ENCODE measurements around the gene KNL1. TPM values are rescaled to one million over a fixed set of nuclear protein-coding genes. Genes with fewer than 3 reads are reported as not detected.
"Not testable (repeated sequence)": the region's sequence is repeated elsewhere in the genome, so short reads cannot be mapped to it uniquely, and the experiment has no call there.

The KNL1 gene
- total RNA-seq, 1 donor from 2014 or later: 7.5 TPM

DNA sequence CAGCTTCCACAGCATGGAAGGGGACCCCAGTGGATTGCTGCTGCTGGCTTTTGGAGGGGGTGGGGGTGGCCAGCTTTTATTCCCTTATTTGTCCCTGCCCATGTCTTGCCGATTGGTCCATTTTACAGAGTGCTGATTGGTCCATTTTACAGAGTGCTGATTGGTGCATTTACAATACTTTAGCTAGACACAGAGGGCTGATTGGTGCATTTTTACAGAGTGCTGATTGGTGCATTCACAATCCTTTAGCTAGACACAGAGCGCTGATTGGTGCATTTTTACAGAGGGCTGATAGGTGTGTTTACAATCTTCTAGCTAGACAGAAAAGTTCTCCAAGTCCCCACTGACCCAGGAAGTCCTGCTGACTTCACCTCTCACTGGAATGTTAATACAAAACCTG is 12.3 kb upstream of the KNL1 start:
- DNase-seq: not testable (repeated sequence)

DNA sequence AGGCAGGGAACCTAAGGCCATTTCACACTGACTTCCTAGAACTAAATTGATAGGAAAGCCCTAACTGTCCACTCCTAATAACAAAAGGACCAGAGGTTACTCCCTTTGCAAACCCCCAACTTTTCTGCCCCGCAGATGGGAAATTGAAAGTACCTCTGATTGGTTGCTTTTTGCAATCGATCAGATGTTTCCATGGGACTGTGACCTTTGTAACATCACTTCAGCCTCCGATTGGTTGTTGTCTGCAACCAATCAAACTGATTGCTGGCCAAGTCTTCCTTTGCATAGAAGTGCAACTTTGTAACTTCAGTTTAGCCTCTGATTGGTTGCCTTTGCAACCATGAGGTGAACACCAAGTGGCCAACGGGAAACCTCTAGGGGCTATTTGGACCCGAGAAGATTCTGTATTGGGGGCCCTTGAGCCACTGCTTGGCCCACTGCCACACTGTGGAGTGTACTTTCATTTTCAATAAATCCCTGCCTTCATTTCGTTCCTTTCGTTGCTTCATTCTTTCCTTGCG is 11.3 kb upstream of the KNL1 start:
- DNase-seq: peak; percentile 22

DNA sequence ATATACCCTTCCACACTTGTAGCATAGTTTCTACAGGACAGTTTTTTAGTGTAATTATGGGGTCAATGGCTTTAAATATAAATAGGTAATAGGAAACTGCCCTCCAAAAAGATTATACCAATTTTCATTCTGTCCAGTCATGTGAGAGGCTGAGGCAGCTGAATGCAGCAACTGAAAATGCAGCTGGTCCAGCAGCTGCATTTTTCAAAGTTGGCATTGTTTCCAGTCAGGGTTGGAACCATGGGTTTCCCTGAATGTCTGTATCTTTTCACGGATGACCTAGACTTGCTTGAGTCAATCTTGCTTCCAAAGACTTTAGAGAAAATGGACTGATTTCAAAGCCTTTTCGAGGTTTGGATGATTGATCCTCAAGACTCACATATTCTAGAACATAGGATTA is 9.9 kb upstream of the KNL1 start:
- no peak for DNase-seq

DNA sequence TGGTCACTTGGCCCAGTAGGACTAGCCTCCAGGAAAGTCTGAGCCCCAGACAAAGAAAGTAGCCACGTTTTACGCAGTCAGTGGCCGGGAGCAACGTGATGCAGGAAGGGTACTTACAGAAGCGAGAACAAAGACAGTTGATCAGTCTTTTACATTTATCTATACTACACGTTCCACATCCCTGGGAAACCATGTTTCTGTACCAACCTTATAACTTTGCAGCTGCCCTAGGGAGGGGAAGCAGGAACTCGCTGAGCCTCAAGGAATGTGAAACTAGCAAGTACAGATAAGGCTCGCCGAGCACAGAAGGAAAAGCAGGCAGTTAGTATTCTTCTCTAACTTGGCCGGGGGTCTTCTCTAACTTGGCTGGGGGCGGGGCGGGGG is 3.4 kb upstream of the KNL1 start:
- no peak for DNase-seq

DNA sequence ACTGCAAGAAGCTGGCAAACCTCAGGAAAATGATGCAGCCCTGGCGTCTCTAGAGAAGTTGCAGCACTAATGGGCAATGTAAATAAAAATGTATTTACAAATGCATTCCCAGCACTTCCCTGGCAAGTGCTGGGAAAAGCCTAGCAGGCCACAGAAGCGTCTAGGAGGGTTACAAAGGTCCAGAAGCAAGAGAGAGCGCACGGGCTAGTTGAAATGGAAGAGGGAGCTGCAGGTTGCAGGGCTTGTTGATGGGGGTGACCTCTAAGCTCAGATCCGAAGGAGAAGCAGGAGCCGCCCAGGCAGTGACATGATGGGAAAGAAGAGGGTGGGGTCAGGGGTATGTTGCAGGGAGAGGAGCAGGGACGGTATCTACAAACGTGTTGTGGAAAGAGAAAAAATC is 2.7 kb upstream of the KNL1 start:
- no peak for DNase-seq

DNA sequence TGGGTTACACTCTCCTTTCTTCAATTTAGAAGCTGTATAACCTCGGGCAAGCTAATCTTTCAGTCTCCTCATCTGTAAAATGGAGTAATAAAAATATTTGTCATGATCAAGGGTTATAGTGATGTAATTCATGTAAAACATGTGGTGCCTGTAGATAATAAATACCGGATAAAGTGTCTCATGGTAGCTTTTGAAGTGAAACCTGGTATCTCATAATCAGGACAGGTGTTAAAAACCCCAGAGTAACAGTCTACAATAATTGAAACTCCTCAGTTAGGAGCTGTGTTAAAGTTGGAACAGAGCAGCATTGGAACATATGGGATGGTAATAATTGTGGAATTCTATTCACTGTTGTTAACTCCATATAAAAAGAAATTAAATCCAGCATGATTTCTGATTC is 884 bp upstream of the KNL1 start:
- no peak for DNase-seq

DNA sequence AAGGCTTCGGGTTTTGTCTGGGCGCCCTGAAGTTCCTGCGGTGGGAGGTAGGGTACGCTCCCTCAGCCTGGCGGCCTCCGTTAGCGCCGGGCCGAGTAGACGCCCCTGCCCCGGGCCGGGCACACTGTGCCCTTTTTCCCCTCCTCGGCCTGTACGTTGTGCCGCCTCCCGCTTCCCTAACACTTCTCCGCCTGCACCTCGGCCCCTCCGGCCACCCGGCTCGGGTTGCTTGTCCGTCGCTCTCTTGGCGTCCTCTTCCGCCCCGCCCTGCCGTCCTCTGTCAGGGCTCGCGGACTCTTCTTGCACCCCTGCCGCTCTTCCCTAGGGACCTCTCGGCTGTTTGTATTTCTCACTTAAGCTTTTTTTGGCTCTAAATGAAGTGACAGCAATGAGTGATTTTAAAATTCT is 384 bp downstream of the KNL1 start:
- DNase-seq: peak; percentile 63

DNA sequence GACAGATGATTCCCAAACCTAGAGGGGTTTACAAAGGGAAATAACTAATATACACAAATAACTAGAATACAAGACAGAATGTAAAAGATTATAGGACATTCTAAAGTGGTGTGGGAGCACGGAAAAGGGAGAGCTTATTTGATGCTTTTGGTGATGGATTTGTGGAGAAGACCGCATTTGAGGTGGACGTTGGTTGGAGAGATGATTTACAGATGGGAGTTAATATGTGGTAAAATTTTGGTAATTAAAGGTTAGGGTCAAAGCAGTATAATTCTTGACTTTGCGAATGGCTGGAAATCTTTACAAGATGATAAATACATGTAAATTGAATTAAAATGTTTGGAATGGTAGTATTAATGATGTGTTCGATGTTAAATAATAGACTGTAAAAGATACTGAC is 1.2 kb downstream of the KNL1 start:
- peak; percentile 17 for DNase-seq

DNA sequence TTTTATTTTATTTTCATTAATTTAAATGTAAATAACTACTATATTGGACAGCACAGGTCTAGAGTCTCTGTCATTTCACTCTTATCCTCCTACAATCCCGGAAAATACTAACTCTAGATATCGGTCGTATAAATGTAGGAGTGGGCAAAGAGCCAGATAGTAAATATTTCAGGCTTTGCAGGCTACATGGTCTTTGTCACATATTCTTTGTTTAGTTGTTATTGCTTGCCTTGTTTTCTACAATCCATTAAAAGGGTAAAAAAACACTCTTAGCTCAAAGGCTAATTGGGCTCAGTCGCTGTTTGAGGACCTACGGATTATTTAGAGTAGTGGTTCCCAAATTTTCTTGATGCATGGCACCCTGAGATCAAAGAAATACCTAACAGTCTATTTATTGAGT is 1.7 kb downstream of the KNL1 start:
- DNase-seq: no peak

DNA sequence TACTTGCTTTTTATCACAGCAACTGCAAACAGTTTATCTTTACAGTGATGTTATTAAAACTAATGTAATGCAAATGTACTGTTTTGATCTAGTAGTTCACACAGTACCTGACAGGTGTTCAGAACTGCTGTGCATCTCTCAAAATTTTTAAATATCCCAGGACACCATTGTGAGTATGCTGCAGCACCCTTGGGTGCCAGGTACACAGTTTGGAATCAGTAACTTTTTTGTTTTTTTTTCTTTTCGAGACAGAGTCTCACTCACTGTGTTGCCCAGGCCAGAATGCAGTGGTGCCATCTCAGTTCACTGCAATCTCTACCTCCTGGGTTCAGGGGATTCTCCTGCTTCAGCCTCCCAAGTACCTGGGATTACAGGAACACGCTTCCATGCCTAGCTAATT is 3.0 kb downstream of the KNL1 start:
- no peak for DNase-seq

DNA sequence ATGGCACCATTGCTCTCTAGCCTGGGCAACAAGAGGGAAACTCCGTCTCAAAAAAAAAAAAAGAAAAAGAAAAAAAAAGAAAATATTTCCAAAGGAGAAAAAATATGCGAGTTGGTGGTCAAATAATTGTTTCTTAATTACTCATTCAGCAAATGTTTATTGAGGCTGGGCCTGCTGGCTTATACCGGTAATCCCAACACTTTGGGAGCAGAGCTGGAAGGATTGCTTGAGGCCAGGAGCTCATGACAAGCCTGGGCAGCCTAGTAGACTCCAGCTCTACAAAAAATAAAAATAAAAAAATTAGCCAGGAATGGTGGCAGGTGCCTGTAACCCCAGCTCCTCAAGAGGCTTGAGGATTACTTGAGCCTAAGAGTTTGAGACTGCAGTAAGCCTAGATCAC is 4.1 kb downstream of the KNL1 start:
- no peak for DNase-seq

DNA sequence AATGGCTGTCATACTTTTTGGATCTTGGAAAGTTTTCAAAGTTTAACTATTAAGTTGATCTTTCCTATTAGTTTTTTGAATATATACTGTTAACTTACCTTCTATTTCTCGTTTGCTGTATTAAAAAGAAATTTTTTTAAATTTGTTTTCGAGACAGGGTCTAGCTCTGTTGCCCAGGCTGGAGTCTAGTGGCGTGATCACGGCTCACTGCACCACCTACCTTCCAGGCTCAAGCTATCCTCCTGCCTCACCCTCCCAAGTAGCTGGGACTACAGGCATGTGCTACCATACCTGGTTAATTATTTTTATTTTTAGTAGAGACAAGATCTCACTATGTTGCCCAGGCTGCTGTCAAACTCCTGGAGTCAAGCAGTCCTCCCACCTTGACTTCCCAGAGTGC is 4.6 kb downstream of the KNL1 start:
- no peak for DNase-seq

DNA sequence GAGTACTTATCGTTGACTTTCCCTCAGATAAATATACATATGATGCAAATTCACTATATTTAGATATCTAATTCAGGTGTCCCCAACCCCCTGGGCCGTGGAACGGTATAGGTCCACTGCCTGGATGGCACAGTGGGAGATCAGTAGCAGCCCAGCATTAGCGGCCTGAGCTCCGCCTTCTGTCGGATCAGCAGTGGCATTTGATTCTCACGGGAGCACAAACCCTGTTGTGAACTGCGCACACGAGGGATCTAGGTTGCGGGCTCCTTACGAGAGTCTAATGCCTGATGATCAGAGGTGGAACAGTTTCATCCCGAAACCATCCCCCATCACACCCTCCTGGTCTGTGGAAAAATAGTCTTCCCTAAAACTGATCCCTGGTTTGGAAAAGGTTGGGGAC is 6.9 kb downstream of the KNL1 start:
- no peak for DNase-seq

DNA sequence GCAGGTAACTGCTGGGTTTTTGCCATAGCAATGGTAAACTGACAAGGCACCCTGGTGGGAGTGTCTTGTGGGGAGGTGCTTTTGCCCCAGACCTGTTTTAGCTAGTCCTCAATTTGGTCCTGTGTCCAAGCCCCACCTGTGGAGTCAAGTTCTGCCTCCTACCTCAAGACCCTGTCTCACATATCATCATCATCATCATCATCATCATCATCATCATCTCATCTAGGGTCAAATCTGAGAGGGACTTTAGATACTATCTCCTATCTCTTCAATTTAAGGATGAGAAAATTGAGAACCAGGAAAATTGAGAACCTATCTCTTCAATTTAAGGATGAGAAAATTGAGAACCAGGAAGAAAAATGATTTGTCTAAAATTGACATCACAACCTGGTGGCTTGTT is 9.9 kb downstream of the KNL1 start:
- DNase-seq: no peak

DNA sequence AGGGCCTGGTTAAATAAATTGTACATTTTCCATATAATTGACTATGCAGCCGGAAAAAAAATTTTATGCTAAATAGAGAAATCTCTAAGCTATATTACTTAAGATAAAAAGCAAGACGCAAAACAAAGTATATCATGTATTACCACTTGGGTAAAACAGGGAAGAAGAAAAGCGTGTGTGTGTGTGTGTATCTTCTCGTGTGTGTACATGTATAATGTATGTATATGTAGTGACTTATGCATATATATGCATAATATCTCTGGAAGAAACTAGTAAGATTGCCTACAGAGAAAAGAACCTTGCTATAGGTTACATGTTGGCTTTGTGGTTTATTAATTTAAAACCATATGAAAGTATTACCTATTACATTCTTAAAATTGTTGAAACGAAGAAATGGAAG is 19.0 kb downstream of the KNL1 start:
- DNase-seq: no peak

DNA sequence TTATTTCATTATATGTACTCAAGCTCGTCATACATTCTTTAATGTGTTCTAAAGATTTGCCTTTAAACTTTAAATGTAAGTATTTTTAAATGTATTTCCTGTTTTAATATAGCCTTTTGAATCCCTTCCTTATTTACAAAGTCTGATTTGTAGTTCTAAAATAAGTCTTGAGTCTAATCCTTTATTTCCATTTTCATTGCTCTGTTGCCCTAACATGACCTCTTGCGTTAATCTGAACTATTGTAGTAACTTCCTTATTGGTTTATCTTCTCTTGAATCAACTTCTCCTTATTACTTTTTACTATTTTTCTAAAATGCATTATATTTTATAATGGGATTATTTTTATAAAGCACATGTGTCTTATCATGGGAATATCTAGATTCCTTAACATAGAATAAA is 24.0 kb downstream of the KNL1 start:
- no peak for DNase-seq

DNA sequence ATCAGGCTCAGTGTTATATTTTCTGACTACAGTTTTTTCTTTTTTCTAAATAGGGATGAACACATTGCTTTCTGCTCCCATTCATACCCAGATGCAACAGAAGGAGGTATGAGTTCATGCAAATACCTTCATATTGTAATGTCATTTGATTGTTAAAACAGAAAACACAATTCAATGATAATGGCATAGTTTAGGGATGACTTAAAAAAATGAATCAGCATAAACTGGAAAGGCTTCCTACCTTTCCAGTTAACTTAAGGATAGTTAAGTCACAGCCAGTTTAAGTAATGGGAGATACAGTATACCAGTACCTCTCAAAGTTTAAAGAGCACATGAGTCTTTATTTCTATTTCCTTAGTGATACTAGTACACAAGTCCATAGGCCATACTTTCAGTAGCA is 24.9 kb downstream of the KNL1 start:
- no peak for DNase-seq

DNA sequence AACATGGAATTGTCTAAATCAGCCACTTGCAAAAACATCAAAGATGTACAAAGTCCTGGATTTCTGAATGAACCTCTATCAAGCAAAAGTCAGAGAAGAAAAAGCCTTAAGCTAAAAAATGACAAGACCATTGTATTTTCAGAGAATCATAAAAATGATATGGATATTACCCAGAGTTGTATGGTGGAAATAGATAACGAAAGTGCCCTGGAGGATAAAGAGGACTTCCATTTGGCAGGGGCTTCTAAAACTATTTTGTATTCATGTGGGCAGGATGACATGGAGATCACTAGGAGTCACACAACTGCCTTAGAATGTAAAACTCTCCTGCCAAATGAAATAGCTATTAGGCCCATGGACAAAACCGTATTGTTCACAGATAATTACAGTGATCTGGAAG is 29.3 kb downstream of the KNL1 start:
- DNase-seq: no peak

DNA sequence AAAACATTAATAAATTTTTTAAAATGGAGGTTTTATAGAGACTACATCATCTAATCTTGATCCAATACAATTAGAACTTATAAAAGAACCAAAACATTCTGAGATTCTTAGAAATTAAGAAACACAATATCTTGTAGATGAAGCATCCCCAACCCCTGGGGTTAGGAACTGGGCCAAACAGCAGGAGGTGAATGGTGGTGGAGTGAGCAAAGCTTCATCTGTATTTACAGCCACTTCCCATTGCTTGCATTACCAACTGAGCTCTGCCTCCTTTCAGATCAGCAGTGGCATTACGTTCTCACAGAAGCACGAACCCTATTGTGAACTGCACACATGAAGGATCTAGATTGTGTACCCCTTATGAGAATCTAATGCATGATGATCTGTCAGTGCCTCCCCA is 36.3 kb downstream of the KNL1 start:
- no peak for DNase-seq

DNA sequence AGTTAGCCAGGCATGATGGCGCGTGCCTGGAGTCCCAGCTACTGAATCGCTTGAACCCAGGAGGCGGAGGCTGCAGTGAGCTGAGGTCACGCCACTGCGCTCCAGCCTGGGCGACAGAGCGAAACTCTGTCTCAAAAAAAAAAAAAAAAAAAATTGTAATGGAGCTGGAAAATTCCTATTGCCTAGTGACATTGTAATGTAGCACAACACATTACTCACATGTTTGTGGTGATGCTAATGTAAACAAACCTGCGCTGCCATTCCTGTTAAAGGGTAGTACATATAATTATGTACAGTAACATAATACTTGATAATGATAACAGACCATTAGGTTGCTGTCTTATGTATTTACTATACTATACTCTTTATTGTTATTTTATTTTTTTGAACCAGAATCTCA is 39.1 kb downstream of the KNL1 start:
- DNase-seq: no peak

DNA sequence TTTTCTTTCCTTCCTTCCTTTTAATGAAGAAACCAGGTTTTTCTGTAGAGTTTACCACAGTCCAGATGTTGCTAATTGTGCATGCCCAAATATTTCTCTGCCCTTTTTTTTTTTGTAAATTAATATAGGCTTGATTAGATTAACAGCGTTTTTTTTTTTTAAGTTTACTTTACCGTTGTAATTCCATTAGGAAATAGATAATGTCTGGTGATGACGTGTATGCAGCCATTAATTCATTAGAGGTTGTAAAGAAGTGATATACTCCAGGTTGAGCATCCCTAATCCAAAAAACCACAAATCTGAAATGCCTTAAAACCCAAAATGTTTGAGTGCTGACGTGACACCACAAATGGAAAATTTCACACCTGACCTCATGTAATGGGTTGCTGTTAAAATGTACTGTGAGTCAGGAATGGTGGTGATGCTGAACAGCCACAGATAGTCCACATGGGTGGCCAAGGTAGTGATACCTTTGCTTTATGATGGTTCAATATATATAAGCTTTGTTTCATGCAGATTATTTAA is 43.2 kb downstream of the KNL1 start:
- DNase-seq: no peak

DNA sequence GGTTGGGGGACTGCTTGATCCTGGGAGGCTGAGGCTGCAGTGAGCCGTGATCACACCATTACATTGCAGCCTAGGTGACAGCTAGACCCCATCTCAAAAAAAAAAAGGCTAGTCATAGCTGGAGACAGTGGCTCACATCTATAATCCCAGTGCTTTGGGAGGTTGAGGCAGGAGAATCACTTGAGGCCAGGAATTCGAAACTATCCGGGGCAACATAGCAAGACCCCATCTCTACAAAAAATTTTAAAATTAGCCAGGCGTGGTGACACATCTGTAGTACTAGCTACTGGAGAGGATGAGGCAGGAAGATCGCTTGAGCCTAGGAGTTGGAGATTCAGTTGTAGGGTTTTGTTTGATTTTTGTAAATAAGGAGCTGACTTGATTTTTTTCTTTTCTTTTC is 45.6 kb downstream of the KNL1 start:
- no peak for DNase-seq

DNA sequence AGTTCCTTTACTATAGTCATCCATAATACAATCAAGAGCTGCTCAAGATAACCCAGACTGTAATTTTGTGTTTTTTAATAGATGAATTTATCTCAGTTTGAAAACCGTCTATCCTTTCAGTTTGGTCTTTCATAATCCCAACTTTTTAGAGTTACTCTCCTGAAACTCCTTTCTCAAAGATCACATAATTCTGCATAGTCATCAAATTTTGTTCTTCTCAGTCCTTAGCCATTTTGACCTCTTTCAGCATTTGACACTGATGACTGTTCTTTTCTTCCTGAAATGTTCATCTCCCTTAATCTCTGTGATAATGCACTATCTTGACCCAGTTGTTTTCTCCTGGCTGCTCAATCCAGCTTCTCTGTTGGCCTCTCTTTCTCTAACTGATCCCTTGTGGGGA is 53.5 kb downstream of the KNL1 start:
- no peak for DNase-seq

DNA sequence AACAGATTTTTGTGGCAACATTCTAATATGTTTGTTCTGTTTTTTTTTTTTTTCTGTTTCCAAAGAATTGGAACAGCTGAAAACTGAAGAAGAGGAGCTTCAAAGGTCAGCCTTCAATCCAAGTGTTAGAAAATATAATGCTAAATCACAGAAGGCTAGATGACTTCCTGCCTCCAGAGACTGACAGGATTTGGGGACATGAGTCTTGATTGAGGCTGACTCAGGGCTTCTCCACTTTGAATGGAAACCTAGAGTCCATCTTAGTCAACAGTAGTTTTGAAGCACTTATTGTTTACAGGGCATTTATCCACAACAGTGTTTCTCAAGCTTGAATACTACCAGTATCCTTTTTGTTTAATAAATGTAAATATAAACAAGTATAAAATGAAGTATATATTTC is 56.4 kb downstream of the KNL1 start:
- no peak for DNase-seq

DNA sequence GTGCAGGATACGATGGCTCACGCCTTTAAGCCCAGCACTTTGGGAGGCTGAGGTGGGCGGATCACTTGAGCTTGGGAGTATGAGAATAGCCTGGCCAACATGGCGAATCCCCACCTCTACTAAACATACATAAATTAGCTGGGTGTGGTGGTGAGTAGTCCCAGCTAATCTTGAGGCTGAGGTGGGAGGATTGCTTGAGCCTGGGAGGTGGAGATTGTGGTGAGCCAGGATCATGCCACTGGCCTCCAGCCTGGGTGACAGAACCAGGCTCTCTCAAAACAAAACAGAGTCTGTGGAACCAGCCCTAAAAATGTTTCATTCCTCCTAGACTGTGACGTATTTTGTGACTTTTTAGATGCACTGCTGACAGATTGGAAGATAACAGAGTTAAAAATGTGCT is 66.6 kb downstream of the KNL1 start:
- no peak for DNase-seq

DNA sequence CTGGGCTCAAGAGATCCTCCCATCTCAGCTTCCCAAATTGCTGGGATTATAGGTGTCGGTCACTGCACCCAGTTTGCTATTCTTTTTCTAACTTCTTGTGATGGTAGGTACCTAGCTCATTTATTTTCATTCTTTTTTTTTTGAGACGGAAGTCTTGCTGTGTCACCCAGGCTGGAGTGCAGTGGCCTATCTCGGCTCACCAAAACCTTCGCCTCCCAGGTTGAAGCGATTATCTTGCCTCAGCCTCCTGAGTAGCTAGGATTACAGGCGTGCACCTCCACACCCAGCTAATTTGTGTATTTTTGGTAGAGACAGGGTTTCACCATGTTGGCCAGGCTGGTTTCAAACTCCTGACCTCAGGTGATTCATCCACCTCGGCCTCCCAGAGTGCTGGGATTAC is 70.9 kb downstream of the KNL1 start:
- no peak for DNase-seq

Data from dermis blood vessel endothelial cell (primary cell).